H9 (cell line): ENCODE measurements around the gene BAIAP2L1. TPM values are rescaled to one million over a fixed set of nuclear protein-coding genes. Genes with fewer than 3 reads are reported as not detected.

ENCODE experiments used
- DNase-seq: peaks from one replicate; pipeline ENCODE4 v3.0.0-alpha.2; 2017
- H2AFZ ChIP-seq: one replicate; pipeline ENCODE4 v1.6.1; 2013; ENCODE audit warnings: mild to moderate bottlenecking, low read length, control low read depth, moderate library complexity
- H2AK5ac ChIP-seq: 2 replicates; pipeline ENCODE4 v1.6.1; 2013; ENCODE audit warnings: low read length, control low read depth, mixed read lengths; ENCODE audit not compliant: insufficient read length
- H2BK120ac ChIP-seq: one replicate; pipeline ENCODE4 v1.6.1; 2013; ENCODE audit warnings: low read depth, mild to moderate bottlenecking, low read length, control low read depth, inconsistent platforms; ENCODE audit not compliant: poor library complexity, severe bottlenecking
- H2BK12ac ChIP-seq: 2 replicates; pipeline ENCODE4 v1.6.1; 2013; ENCODE audit warnings: low read length, control low read depth, mixed read lengths, low read depth; ENCODE audit not compliant: insufficient read length
- H2BK15ac ChIP-seq: 2 replicates; pipeline ENCODE4 v1.6.1; 2013; ENCODE audit warnings: low read depth, low read length, control low read depth
- H2BK20ac ChIP-seq: one replicate; pipeline ENCODE4 v1.6.1; 2013; ENCODE audit warnings: low read depth, mild to moderate bottlenecking, low read length, control low read depth, inconsistent platforms; ENCODE audit not compliant: poor library complexity, severe bottlenecking
- H2BK5ac ChIP-seq: 2 replicates; pipeline ENCODE4 v1.6.1; 2013; ENCODE audit warnings: low read length, control low read depth, mixed read lengths; ENCODE audit not compliant: insufficient read length
- H3K14ac ChIP-seq: 2 replicates; pipeline ENCODE4 v1.6.1; 2013; ENCODE audit warnings: low read length, control low read depth; ENCODE audit not compliant: insufficient read depth
- H3K18ac ChIP-seq: 2 replicates; pipeline ENCODE4 v1.6.1; 2013; ENCODE audit warnings: low read depth, mild to moderate bottlenecking, mixed read lengths, low read length, control low read depth; ENCODE audit not compliant: insufficient read length
- H3K23ac ChIP-seq: 2 replicates; pipeline ENCODE4 v1.6.1; 2013; ENCODE audit warnings: low read length, control low read depth, mixed read lengths, low read depth; ENCODE audit not compliant: insufficient read length
- H3K23me2 ChIP-seq: 2 replicates; pipeline ENCODE4 v1.6.1; 2013; ENCODE audit warnings: low read depth, mild to moderate bottlenecking, mixed read lengths, low read length, control low read depth; ENCODE audit not compliant: insufficient read length, poor library complexity, severe bottlenecking
- H3K27ac ChIP-seq: 2 replicates; pipeline ENCODE4 v1.5.1; 2013; ENCODE audit warnings: low read length, control low read depth, mixed read lengths, low read depth; ENCODE audit not compliant: insufficient read length
- H3K27me3 ChIP-seq: 2 replicates; pipeline ENCODE4 v1.6.1; 2013; ENCODE audit warnings: low read length, control low read depth, inconsistent platforms; ENCODE audit not compliant: insufficient read depth
- H3K4ac ChIP-seq: 2 replicates; pipeline ENCODE4 v1.6.1; 2013; ENCODE audit warnings: low read depth, mild to moderate bottlenecking, control low read depth, inconsistent platforms, low read length, moderate library complexity
- H3K4me1 ChIP-seq: 2 replicates; pipeline ENCODE4 v1.6.1; 2013; ENCODE audit warnings: low read length, control low read depth, inconsistent platforms; ENCODE audit not compliant: insufficient read depth
- H3K4me2 ChIP-seq: 2 replicates; pipeline ENCODE4 v1.6.1; 2013; ENCODE audit warnings: low read length, control low read depth, mixed read lengths; ENCODE audit not compliant: insufficient read length, insufficient read depth
- H3K56ac ChIP-seq: 2 replicates; pipeline ENCODE4 v1.6.1; 2013; ENCODE audit warnings: low read depth, mild to moderate bottlenecking, mixed read lengths, low read length, control low read depth; ENCODE audit not compliant: insufficient read length
- H3K79me1 ChIP-seq: 2 replicates; pipeline ENCODE4 v1.6.1; 2013; ENCODE audit warnings: low read depth, mild to moderate bottlenecking, moderate library complexity, low read length, control low read depth, inconsistent platforms; ENCODE audit not compliant: insufficient read depth, poor library complexity, severe bottlenecking
- H3K79me2 ChIP-seq: 2 replicates; pipeline ENCODE4 v1.6.1; 2013; ENCODE audit warnings: low read length, control low read depth, inconsistent platforms; ENCODE audit not compliant: insufficient read depth
- H3K9ac ChIP-seq: 2 replicates; pipeline ENCODE4 v1.6.1; 2013; ENCODE audit warnings: low read length, control low read depth, mixed read lengths; ENCODE audit not compliant: insufficient read length; ENCODE audit errors: extremely low read depth
- H3K9me3 ChIP-seq: one replicate; pipeline ENCODE4 v1.6.1; 2013; ENCODE audit warnings: low read depth, low read length, inconsistent platforms; ENCODE audit not compliant: control insufficient read depth
- H3T11ph ChIP-seq: one replicate; pipeline ENCODE4 v1.6.1; 2013; ENCODE audit warnings: mild to moderate bottlenecking, low read length, control low read depth, inconsistent platforms
- H4K20me1 ChIP-seq: one replicate; pipeline ENCODE4 v1.6.1; 2013; ENCODE audit not compliant: control insufficient read depth, insufficient read length, insufficient read depth
- H4K5ac ChIP-seq: 2 replicates; pipeline ENCODE4 v1.6.1; 2013; ENCODE audit warnings: low read depth, mild to moderate bottlenecking, mixed read lengths, low read length, control low read depth; ENCODE audit not compliant: insufficient read length
- H4K8ac ChIP-seq: replicated peaks from 2 replicates; pipeline ENCODE4 v1.6.1; 2013; ENCODE audit warnings: low read length, control low read depth, mixed read lengths, low read depth; ENCODE audit not compliant: insufficient read length
- H4K91ac ChIP-seq: 2 replicates; pipeline ENCODE4 v1.6.1; 2013; ENCODE audit warnings: low read depth, mild to moderate bottlenecking, moderate library complexity, mixed read lengths, low read length, control low read depth; ENCODE audit not compliant: insufficient read length
- H3K27ac Mint-ChIP-seq, 3 experiments: 2 replicates in 2 of 3; 3 replicates in 1 of 3; pipeline ENCODE4 v1.8.0; 2020 to 2021; ENCODE audit warnings: mixed read lengths in 3 of 3, mild to moderate bottlenecking in 1 of 3, moderate library complexity in 1 of 3
- H3K27me3 Mint-ChIP-seq: 2 replicates; pipeline ENCODE4 v1.8.0; 2021; ENCODE audit warnings: low read depth, mild to moderate bottlenecking, moderate library complexity, mixed read lengths
- H3K36me3 Mint-ChIP-seq, 3 experiments: 2 replicates in 2 of 3; 3 replicates in 1 of 3; pipeline ENCODE4 v1.8.0; 2020 to 2021; ENCODE audit warnings: low read depth in 3 of 3, mixed read lengths in 3 of 3; ENCODE audit not compliant: insufficient read depth in 1 of 3
- H3K4me1 Mint-ChIP-seq, 2 experiments: 2 replicates each; pipeline ENCODE4 v1.8.0; 2020; ENCODE audit warnings: mixed read lengths in 2 of 2
- H3K4me3 Mint-ChIP-seq, 2 experiments: 2 replicates in 1 of 2; 3 replicates in 1 of 2; pipeline ENCODE4 v1.8.0; 2020 to 2021; ENCODE audit warnings: mild to moderate bottlenecking in 2 of 2, mixed read lengths in 2 of 2, moderate library complexity in 1 of 2
- H3K9me3 Mint-ChIP-seq, 2 experiments: 2 replicates in 1 of 2; 3 replicates in 1 of 2; pipeline ENCODE4 v1.8.0; 2020; ENCODE audit warnings: mild to moderate bottlenecking in 2 of 2, mixed read lengths in 2 of 2, moderate library complexity in 1 of 2
- WGBS: extraction: QIAGEN DNeasy Blood & Tissue Kit; methylation state at CpG from one replicate; pipeline ENCODE4 v1.1.7; 2013; ENCODE audit warnings: missing lambda C conversion rate, low lambda C conversion rate, mixed read lengths; ENCODE audit not compliant: insufficient read length; ENCODE audit errors: extremely low coverage; 5-methylcytosine and 5-hydroxymethylcytosine counted together
- total RNA-seq: library from RNA; stranded (reverse); gene quantifications from 2 replicates; pipeline ENCODE4 v1.2.1, GENCODE V29; 2021
- TF ChIP-seq, protein P1 (sequence below): fragments of 200-600 bp; sonication (generic); conservative IDR thresholded peaks from 3 replicates; pipeline ENCODE4 v1.8.0; 2021; ENCODE audit warnings: antibody characterized with exemption, mild to moderate bottlenecking

The BAIAP2L1 gene
- total RNA-seq, 1 experiment from 2014 or later, result 25.9 TPM

DNA sequence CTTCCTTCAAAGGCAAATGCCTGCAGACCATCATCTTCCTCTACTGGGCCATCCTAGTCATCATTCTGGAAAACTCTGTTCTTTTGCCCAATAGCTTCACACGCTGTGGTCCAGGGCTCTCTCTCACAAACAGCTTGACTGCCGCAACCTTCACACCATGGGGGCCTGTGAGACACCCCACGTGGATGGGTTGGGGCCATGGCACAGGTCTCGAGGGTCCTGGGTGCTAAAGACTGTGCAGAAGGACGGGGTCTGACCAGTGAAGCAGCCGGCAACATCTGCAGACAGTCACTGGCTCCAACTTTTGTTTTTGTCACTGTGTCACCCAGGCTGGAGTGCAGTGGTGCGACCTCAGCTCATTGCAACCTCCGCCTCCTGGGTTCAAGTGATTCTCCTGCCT, 91.3 kb downstream of the BAIAP2L1 start:
- Mint-ChIP-seq H3K36me3 (peaks cover 25 to 73% (median 70%) of the 10 kb centered on the region in 3 experiments), H3K9me3 (no peaks in the 10 kb centered on the region), H3K27me3 (no peaks in the 10 kb centered on the region), H3K4me1 (peaks cover under 1% of the 10 kb centered on the region in 2 experiments; a peak in 2 of 4 replicates), H3K4me3 (no peak overlapping the region), H3K27ac (no peak overlapping the region)
- no peaks in the 10 kb centered on the region for H4K20me1 ChIP-seq
- H2AK5ac ChIP-seq, result no peak overlapping the region
- H3K79me1 ChIP-seq, result no peaks in the 10 kb centered on the region
- TF ChIP-seq, protein P1, sequence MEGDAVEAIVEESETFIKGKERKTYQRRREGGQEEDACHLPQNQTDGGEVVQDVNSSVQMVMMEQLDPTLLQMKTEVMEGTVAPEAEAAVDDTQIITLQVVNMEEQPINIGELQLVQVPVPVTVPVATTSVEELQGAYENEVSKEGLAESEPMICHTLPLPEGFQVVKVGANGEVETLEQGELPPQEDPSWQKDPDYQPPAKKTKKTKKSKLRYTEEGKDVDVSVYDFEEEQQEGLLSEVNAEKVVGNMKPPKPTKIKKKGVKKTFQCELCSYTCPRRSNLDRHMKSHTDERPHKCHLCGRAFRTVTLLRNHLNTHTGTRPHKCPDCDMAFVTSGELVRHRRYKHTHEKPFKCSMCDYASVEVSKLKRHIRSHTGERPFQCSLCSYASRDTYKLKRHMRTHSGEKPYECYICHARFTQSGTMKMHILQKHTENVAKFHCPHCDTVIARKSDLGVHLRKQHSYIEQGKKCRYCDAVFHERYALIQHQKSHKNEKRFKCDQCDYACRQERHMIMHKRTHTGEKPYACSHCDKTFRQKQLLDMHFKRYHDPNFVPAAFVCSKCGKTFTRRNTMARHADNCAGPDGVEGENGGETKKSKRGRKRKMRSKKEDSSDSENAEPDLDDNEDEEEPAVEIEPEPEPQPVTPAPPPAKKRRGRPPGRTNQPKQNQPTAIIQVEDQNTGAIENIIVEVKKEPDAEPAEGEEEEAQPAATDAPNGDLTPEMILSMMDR, result no peak
- H3K9ac ChIP-seq, result no peak overlapping the region
- no peaks in the 10 kb centered on the region for H3K23me2 ChIP-seq
- no peak overlapping the region for H2BK120ac ChIP-seq
- H3K18ac ChIP-seq, result no peak overlapping the region
- WGBS, result no CpG with 5 or more reads among the region's 8 CpGs
- H3T11ph ChIP-seq, result no peak overlapping the region
- no peak overlapping the region for H3K27ac ChIP-seq
- no peaks in the 10 kb centered on the region for H3K79me2 ChIP-seq
- no peak overlapping the region for H4K91ac ChIP-seq
- DNase-seq, result no peak
- no peak overlapping the region for H3K14ac ChIP-seq
- H3K9me3 ChIP-seq, result no peaks in the 10 kb centered on the region
- H2BK20ac ChIP-seq, result no peak overlapping the region
- H2BK5ac ChIP-seq, result no peak overlapping the region
- no peaks in the 10 kb centered on the region for H3K27me3 ChIP-seq
- H4K8ac ChIP-seq, result no peak overlapping the region
- no peak overlapping the region for H3K56ac ChIP-seq
- no peaks in the 10 kb centered on the region for H3K4me1 ChIP-seq
- no peak overlapping the region for H3K4me2 ChIP-seq
- no peak overlapping the region for H2AFZ ChIP-seq
- H2BK15ac ChIP-seq, result no peak overlapping the region
- H4K5ac ChIP-seq, result no peak overlapping the region
- H3K4ac ChIP-seq, result no peak overlapping the region
- H3K23ac ChIP-seq, result no peak overlapping the region
- no peak overlapping the region for H2BK12ac ChIP-seq
